H9 (cell line): ENCODE data around the gene PIGBOS1. TPM values are rescaled to one million over a fixed set of nuclear protein-coding genes. Genes with fewer than 3 reads are reported as not detected.

Source experiments
- DNase-seq: peaks from one replicate; pipeline ENCODE4 v3.0.0-alpha.2; 2017
- H2AFZ ChIP-seq: one replicate; pipeline ENCODE4 v1.6.1; 2013; ENCODE audit warnings: mild to moderate bottlenecking, low read length, control low read depth, moderate library complexity
- H2AK5ac ChIP-seq: 2 replicates; pipeline ENCODE4 v1.6.1; 2013; ENCODE audit warnings: low read length, control low read depth, mixed read lengths; ENCODE audit not compliant: insufficient read length
- H2BK120ac ChIP-seq: one replicate; pipeline ENCODE4 v1.6.1; 2013; ENCODE audit warnings: low read depth, mild to moderate bottlenecking, low read length, control low read depth, inconsistent platforms; ENCODE audit not compliant: poor library complexity, severe bottlenecking
- H2BK12ac ChIP-seq: 2 replicates; pipeline ENCODE4 v1.6.1; 2013; ENCODE audit warnings: low read length, control low read depth, mixed read lengths, low read depth; ENCODE audit not compliant: insufficient read length
- H2BK15ac ChIP-seq: 2 replicates; pipeline ENCODE4 v1.6.1; 2013; ENCODE audit warnings: low read depth, low read length, control low read depth
- H2BK20ac ChIP-seq: one replicate; pipeline ENCODE4 v1.6.1; 2013; ENCODE audit warnings: low read depth, mild to moderate bottlenecking, low read length, control low read depth, inconsistent platforms; ENCODE audit not compliant: poor library complexity, severe bottlenecking
- H2BK5ac ChIP-seq: 2 replicates; pipeline ENCODE4 v1.6.1; 2013; ENCODE audit warnings: low read length, control low read depth, mixed read lengths; ENCODE audit not compliant: insufficient read length
- H3K14ac ChIP-seq: 2 replicates; pipeline ENCODE4 v1.6.1; 2013; ENCODE audit warnings: low read length, control low read depth; ENCODE audit not compliant: insufficient read depth
- H3K18ac ChIP-seq: 2 replicates; pipeline ENCODE4 v1.6.1; 2013; ENCODE audit warnings: low read depth, mild to moderate bottlenecking, mixed read lengths, low read length, control low read depth; ENCODE audit not compliant: insufficient read length
- H3K23ac ChIP-seq: 2 replicates; pipeline ENCODE4 v1.6.1; 2013; ENCODE audit warnings: low read length, control low read depth, mixed read lengths, low read depth; ENCODE audit not compliant: insufficient read length
- H3K23me2 ChIP-seq: 2 replicates; pipeline ENCODE4 v1.6.1; 2013; ENCODE audit warnings: low read depth, mild to moderate bottlenecking, mixed read lengths, low read length, control low read depth; ENCODE audit not compliant: insufficient read length, poor library complexity, severe bottlenecking
- H3K27ac ChIP-seq: 2 replicates; pipeline ENCODE4 v1.5.1; 2013; ENCODE audit warnings: low read length, control low read depth, mixed read lengths, low read depth; ENCODE audit not compliant: insufficient read length
- H3K27me3 ChIP-seq: 2 replicates; pipeline ENCODE4 v1.6.1; 2013; ENCODE audit warnings: low read length, control low read depth, inconsistent platforms; ENCODE audit not compliant: insufficient read depth
- H3K4ac ChIP-seq: 2 replicates; pipeline ENCODE4 v1.6.1; 2013; ENCODE audit warnings: low read depth, mild to moderate bottlenecking, control low read depth, inconsistent platforms, low read length, moderate library complexity
- H3K4me1 ChIP-seq: 2 replicates; pipeline ENCODE4 v1.6.1; 2013; ENCODE audit warnings: low read length, control low read depth, inconsistent platforms; ENCODE audit not compliant: insufficient read depth
- H3K4me2 ChIP-seq: 2 replicates; pipeline ENCODE4 v1.6.1; 2013; ENCODE audit warnings: low read length, control low read depth, mixed read lengths; ENCODE audit not compliant: insufficient read length, insufficient read depth
- H3K56ac ChIP-seq: 2 replicates; pipeline ENCODE4 v1.6.1; 2013; ENCODE audit warnings: low read depth, mild to moderate bottlenecking, mixed read lengths, low read length, control low read depth; ENCODE audit not compliant: insufficient read length
- H3K79me1 ChIP-seq: 2 replicates; pipeline ENCODE4 v1.6.1; 2013; ENCODE audit warnings: low read depth, mild to moderate bottlenecking, moderate library complexity, low read length, control low read depth, inconsistent platforms; ENCODE audit not compliant: insufficient read depth, poor library complexity, severe bottlenecking
- H3K79me2 ChIP-seq: 2 replicates; pipeline ENCODE4 v1.6.1; 2013; ENCODE audit warnings: low read length, control low read depth, inconsistent platforms; ENCODE audit not compliant: insufficient read depth
- H3K9ac ChIP-seq: 2 replicates; pipeline ENCODE4 v1.6.1; 2013; ENCODE audit warnings: low read length, control low read depth, mixed read lengths; ENCODE audit not compliant: insufficient read length; ENCODE audit errors: extremely low read depth
- H3K9me3 ChIP-seq: one replicate; pipeline ENCODE4 v1.6.1; 2013; ENCODE audit warnings: low read depth, low read length, inconsistent platforms; ENCODE audit not compliant: control insufficient read depth
- H3T11ph ChIP-seq: one replicate; pipeline ENCODE4 v1.6.1; 2013; ENCODE audit warnings: mild to moderate bottlenecking, low read length, control low read depth, inconsistent platforms
- H4K20me1 ChIP-seq: one replicate; pipeline ENCODE4 v1.6.1; 2013; ENCODE audit not compliant: control insufficient read depth, insufficient read length, insufficient read depth
- H4K5ac ChIP-seq: 2 replicates; pipeline ENCODE4 v1.6.1; 2013; ENCODE audit warnings: low read depth, mild to moderate bottlenecking, mixed read lengths, low read length, control low read depth; ENCODE audit not compliant: insufficient read length
- H4K8ac ChIP-seq: replicated peaks from 2 replicates; pipeline ENCODE4 v1.6.1; 2013; ENCODE audit warnings: low read length, control low read depth, mixed read lengths, low read depth; ENCODE audit not compliant: insufficient read length
- H4K91ac ChIP-seq: 2 replicates; pipeline ENCODE4 v1.6.1; 2013; ENCODE audit warnings: low read depth, mild to moderate bottlenecking, moderate library complexity, mixed read lengths, low read length, control low read depth; ENCODE audit not compliant: insufficient read length
- H3K27ac Mint-ChIP-seq, 3 experiments: 2 replicates in 2 of 3; 3 replicates in 1 of 3; pipeline ENCODE4 v1.8.0; 2020 to 2021; ENCODE audit warnings: mixed read lengths in 3 of 3, mild to moderate bottlenecking in 1 of 3, moderate library complexity in 1 of 3
- H3K27me3 Mint-ChIP-seq: 2 replicates; pipeline ENCODE4 v1.8.0; 2021; ENCODE audit warnings: low read depth, mild to moderate bottlenecking, moderate library complexity, mixed read lengths
- H3K36me3 Mint-ChIP-seq, 3 experiments: 2 replicates in 2 of 3; 3 replicates in 1 of 3; pipeline ENCODE4 v1.8.0; 2020 to 2021; ENCODE audit warnings: low read depth in 3 of 3, mixed read lengths in 3 of 3; ENCODE audit not compliant: insufficient read depth in 1 of 3
- H3K4me1 Mint-ChIP-seq, 2 experiments: 2 replicates each; pipeline ENCODE4 v1.8.0; 2020; ENCODE audit warnings: mixed read lengths in 2 of 2
- H3K4me3 Mint-ChIP-seq, 2 experiments: 2 replicates in 1 of 2; 3 replicates in 1 of 2; pipeline ENCODE4 v1.8.0; 2020 to 2021; ENCODE audit warnings: mild to moderate bottlenecking in 2 of 2, mixed read lengths in 2 of 2, moderate library complexity in 1 of 2
- H3K9me3 Mint-ChIP-seq, 2 experiments: 2 replicates in 1 of 2; 3 replicates in 1 of 2; pipeline ENCODE4 v1.8.0; 2020; ENCODE audit warnings: mild to moderate bottlenecking in 2 of 2, mixed read lengths in 2 of 2, moderate library complexity in 1 of 2
- CTCF ChIP-seq: fragments of 200-600 bp; sonication (generic); conservative IDR thresholded peaks from 3 replicates; pipeline ENCODE4 v1.8.0; 2021; ENCODE audit warnings: antibody characterized with exemption, mild to moderate bottlenecking
- WGBS: extraction: QIAGEN DNeasy Blood & Tissue Kit; methylation state at CpG from one replicate; pipeline ENCODE4 v1.1.7; 2013; ENCODE audit warnings: missing lambda C conversion rate, low lambda C conversion rate, mixed read lengths; ENCODE audit not compliant: insufficient read length; ENCODE audit errors: extremely low coverage; 5-methylcytosine and 5-hydroxymethylcytosine counted together
- total RNA-seq: library from RNA; stranded (reverse); gene quantifications from 2 replicates; pipeline ENCODE4 v1.2.1, GENCODE V29; 2021

Gene PIGBOS1
- total RNA-seq, 1 experiment from 2014 or later = 10.4 TPM

- H3T11ph ChIP-seq = no peak overlapping the region
Observed at GRCh38 chr15:55334371-55334770, 15.4 kb upstream of the PIGBOS1 start.

More at GRCh38 chr15:55334371-55334770, 15.4 kb upstream of the PIGBOS1 start:
- Histone ChIP-seq H3K23ac (no peak overlapping the region), H3K27ac (no peak overlapping the region), H2AFZ (no peak overlapping the region), H4K91ac (no peak overlapping the region), H3K9me3 (no peaks in the 10 kb centered on the region), H2BK20ac (no peak overlapping the region), H2BK12ac (no peak overlapping the region), H3K27me3 (no peaks in the 10 kb centered on the region), H3K79me2 (no peaks in the 10 kb centered on the region), H3K4ac (no peak overlapping the region), H4K5ac (no peak overlapping the region), H2BK5ac (no peak overlapping the region), H3K23me2 (no peaks in the 10 kb centered on the region), H2BK15ac (no peak overlapping the region), H2BK120ac (no peak overlapping the region), H2AK5ac (no peak overlapping the region), H3K56ac (no peak overlapping the region), H3K4me2 (no peak overlapping the region), H3K9ac (no peak overlapping the region), H3K14ac (no peak overlapping the region), H3K79me1 (no peaks in the 10 kb centered on the region), H4K20me1 (no peaks in the 10 kb centered on the region), H4K8ac (no peak overlapping the region), H3K18ac (no peak overlapping the region), H3K4me1 (no peaks in the 10 kb centered on the region)
- TF ChIP-seq CTCF = no peak
- no peak for DNase-seq
- Mint-ChIP-seq H3K27ac (no peak overlapping the region), H3K4me3 (no peak overlapping the region), H3K4me1 (no peaks in the 10 kb centered on the region), H3K27me3 (no peaks in the 10 kb centered on the region), H3K36me3 (no peaks in the 10 kb centered on the region), H3K9me3 (no peaks in the 10 kb centered on the region)
- no CpG with 5 or more reads among the region's 5 CpGs for WGBS
